A673 (cell line): Measurements from ENCODE around the gene EIF3A. TPM values are rescaled to one million over a fixed set of nuclear protein-coding genes. Genes with fewer than 3 reads are reported as not detected.
"Not testable (repeated sequence)": the region's sequence is repeated elsewhere in the genome, so short reads cannot be mapped to it uniquely, and the experiment has no call there.

Source experiments
- BruUV-seq: library from RNA; stranded (reverse); fragments of 400-500 nt; replicated peaks from 2 replicates; lab custom pipeline; 2021; lab: Mats Ljungman, UMichigan
- CTCF ChIA-PET: fragments of 300-600 bp; sonication (Branson Sonifier 250); formaldehyde crosslinking; loops from one replicate; lab custom pipeline; 2022; ENCODE audit warnings: antibody characterized with exemption; lab: Charles Lee
- POLR2A ChIA-PET: fragments of 300-600 bp; sonication (Branson Sonifier 250); formaldehyde crosslinking; loops from one replicate; lab custom pipeline; 2022; ENCODE audit warnings: antibody characterized with exemption; ENCODE audit not compliant: low non-redundant PET; lab: Charles Lee
- DNase-seq: peaks from one replicate; pipeline ENCODE4 v3.0.0-alpha.2; 2015; ENCODE audit warnings: low spot score
- H3K27ac ChIP-seq: fragments of 200-600 bp; sonication (generic); 2 replicates; pipeline ENCODE4 v1.5.1; 2016; ENCODE audit warnings: mixed run types, low read depth, mild to moderate bottlenecking, mixed read lengths, antibody characterized with exemption, low read length; ENCODE audit not compliant: poor library complexity, severe bottlenecking
- H3K27me3 ChIP-seq: fragments of 200-600 bp; sonication (generic); replicated peaks from 2 replicates; pipeline ENCODE4 v1.6.1; 2017; ENCODE audit warnings: mixed run types, low read depth, mild to moderate bottlenecking, mixed read lengths, antibody characterized with exemption, low read length; ENCODE audit not compliant: insufficient read depth, poor library complexity
- H3K36me3 ChIP-seq: fragments of 200-600 bp; sonication (generic); 2 replicates; pipeline ENCODE4 v1.6.1; 2016; ENCODE audit warnings: mixed run types, mild to moderate bottlenecking, mixed read lengths, antibody characterized with exemption, low read length; ENCODE audit not compliant: insufficient read depth, poor library complexity, severe bottlenecking
- H3K4me1 ChIP-seq: fragments of 200-600 bp; sonication (generic); 2 replicates; pipeline ENCODE4 v1.6.1; 2017; ENCODE audit warnings: mixed run types, mild to moderate bottlenecking, mixed read lengths, antibody characterized with exemption, low read length; ENCODE audit not compliant: insufficient read depth, poor library complexity, severe bottlenecking
- H3K4me3 ChIP-seq: fragments of 200-600 bp; sonication (generic); 2 replicates; pipeline ENCODE4 v1.5.1; 2016; ENCODE audit warnings: low read depth, mixed run types, mild to moderate bottlenecking, mixed read lengths, low read length; ENCODE audit not compliant: poor library complexity, severe bottlenecking
- H3K9me3 ChIP-seq: fragments of 200-600 bp; sonication (generic); 2 replicates; pipeline ENCODE4 v1.6.1; 2016; ENCODE audit warnings: mixed run types, low read depth, mild to moderate bottlenecking, mixed read lengths, antibody characterized with exemption, low read length; ENCODE audit not compliant: poor library complexity, severe bottlenecking
- CTCF ChIP-seq: fragments of 300-800, 200-600 bp; sonication (generic); conservative IDR thresholded peaks from 2 replicates; pipeline ENCODE4 v1.5.1; 2017; ENCODE audit warnings: low read depth, mild to moderate bottlenecking, antibody characterized with exemption, low read length, moderate library complexity, mixed read lengths
- EZH2 ChIP-seq: fragments of 200-600 bp; sonication (generic); IDR thresholded peaks from 2 replicates; pipeline ENCODE4 v1.6.1; 2017; ENCODE audit warnings: borderline replicate concordance, low read depth, mild to moderate bottlenecking, mixed read lengths, antibody characterized with exemption, low read length; ENCODE audit not compliant: poor library complexity, severe bottlenecking
- intact Hi-C: fragments of 100-400 bp; cut with micrococcal nuclease; formaldehyde crosslinking; loops from one replicate; pipeline ENCODE4 v1.10.0; 2022; ENCODE audit not compliant: unreplicated experiment
- total RNA-seq: library from RNA; stranded (reverse); gene quantifications from 2 replicates; pipeline ENCODE4 v1.2.3, GENCODE V29; 2021

EIF3A gene
- total RNA-seq, 1 experiment from 2014 or later: 181 TPM

- no TSS peak for BruUV-seq
- ChIA-PET CTCF (no interaction called here), POLR2A (no interaction called here)
- DNase-seq: no peak
- TF ChIP-seq EZH2: no peak
- TF ChIP-seq CTCF: no peak
- Histone ChIP-seq H3K4me3 (no peak overlapping the region), H3K9me3 (no peaks in the 10 kb centered on the region), H3K4me1 (no peaks in the 10 kb centered on the region), H3K27ac (no peak overlapping the region), H3K36me3 (no peaks in the 10 kb centered on the region), H3K27me3 (no peaks in the 10 kb centered on the region)
- intact Hi-C loops: no loop called here
Measured at GRCh38 chr10:119098576-119098975, 18.0 kb upstream of the EIF3A start.

GRCh38 chr10:119096641-119097415, 16.2 kb upstream of the EIF3A start:
- H3K36me3 ChIP-seq, H3K4me3 ChIP-seq, BruUV-seq, H3K4me1 ChIP-seq, DNase-seq, H3K27ac ChIP-seq, H3K9me3 ChIP-seq, intact Hi-C loops, POLR2A ChIA-PET, H3K27me3 ChIP-seq: not testable (repeated sequence)
- CTCF ChIA-PET: interaction anchor here (0.6 kb wide), 1 partner anchor 88 kb away, joined by 4 read pairs; no protein-coding TSS in a partner anchor

- intact Hi-C loops: no loop called here
- POLR2A ChIA-PET: no interaction called here
- TF ChIP-seq EZH2: no peak
- no peak for TF ChIP-seq CTCF
Measured at GRCh38 chr10:119095640-119096039, 15.0 kb upstream of the EIF3A start.

DNA sequence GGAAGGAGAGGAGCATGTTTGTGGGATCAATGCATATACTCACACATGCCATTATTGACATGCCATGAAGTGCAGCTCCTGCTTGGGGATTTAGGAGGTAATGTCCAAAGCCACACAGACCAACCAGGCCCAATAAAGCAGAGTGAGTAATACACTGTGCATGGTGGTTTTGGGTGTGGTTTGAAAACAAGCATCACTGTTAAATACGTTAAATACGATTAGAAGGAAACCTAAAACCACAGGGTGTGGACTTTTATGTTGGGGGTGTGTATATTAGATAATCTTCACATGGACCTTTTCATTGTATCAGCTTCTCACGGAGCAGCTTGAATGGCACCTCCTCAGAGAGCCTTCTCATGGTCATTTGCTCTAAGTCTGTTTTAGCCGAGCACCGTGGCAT, 10.4 kb upstream of the EIF3A start:
- Histone ChIP-seq H3K27me3 (no peaks in the 10 kb centered on the region), H3K4me3 (no peak overlapping the region), H3K4me1 (no peaks in the 10 kb centered on the region), H3K9me3 (no peaks in the 10 kb centered on the region), H3K27ac (no peak overlapping the region), H3K36me3 (no peaks in the 10 kb centered on the region)
- TF ChIP-seq CTCF (no peak), EZH2 (no peak)
- intact Hi-C loops: no loop called here
- no TSS peak for BruUV-seq
- DNase-seq: no peak
- ChIA-PET POLR2A (no interaction called here), CTCF (no interaction called here)

More at GRCh38 chr10:119095640-119096039, 15.0 kb upstream of the EIF3A start:
- Histone ChIP-seq H3K4me1 (no peaks in the 10 kb centered on the region), H3K27ac (no peak overlapping the region), H3K4me3 (no peak overlapping the region), H3K27me3 (no peaks in the 10 kb centered on the region), H3K36me3 (no peaks in the 10 kb centered on the region), H3K9me3 (no peaks in the 10 kb centered on the region)
- no TSS peak for BruUV-seq
- CTCF ChIA-PET: no interaction called here
- DNase-seq: no peak
